Kidney epithelial cell (primary cell): ENCODE data around the gene PLCG2. TPM values are rescaled to one million over a fixed set of nuclear protein-coding genes. Genes with fewer than 3 reads are reported as not detected.
A peak's percentile ranks its signal among the peaks of the same experiment; 100 is the strongest.
"Not testable (repeated sequence)": the region's sequence is repeated elsewhere in the genome, so short reads cannot be mapped to it uniquely, and the experiment has no call there.

Experiments
- DNase-seq: peaks from one replicate; pipeline ENCODE4 v3.0.0-alpha.2; 2010; ENCODE audit warnings: low read depth
- H3K27me3 ChIP-seq: 2 replicates; pipeline ENCODE4 v1.6.0; 2011; ENCODE audit warnings: low read length; ENCODE audit not compliant: control insufficient read depth, insufficient read depth
- H3K36me3 ChIP-seq: 2 replicates; pipeline ENCODE4 v1.5.1; 2011; ENCODE audit warnings: low read length; ENCODE audit not compliant: control insufficient read depth, insufficient read depth
- H3K4me3 ChIP-seq: 2 replicates; pipeline ENCODE4 v1.5.1; 2011; ENCODE audit warnings: low read depth, mild to moderate bottlenecking, control low read depth, low read length
- CTCF ChIP-seq: IDR thresholded peaks from 2 replicates; pipeline ENCODE4 v1.5.1; 2011; ENCODE audit warnings: mild to moderate bottlenecking, moderate library complexity, low read length, control low read depth, inconsistent platforms; ENCODE audit not compliant: insufficient read depth, poor library complexity, severe bottlenecking
- total RNA-seq: library from RNA; depleted of rRNA; stranded (reverse); fragments of >200 nt; gene quantifications from 2 replicates; pipeline ENCODE4 v1.2.3, GENCODE V29; 2015

Gene PLCG2
- total RNA-seq, 1 donor from 2014 or later = 17.3 TPM

DNA sequence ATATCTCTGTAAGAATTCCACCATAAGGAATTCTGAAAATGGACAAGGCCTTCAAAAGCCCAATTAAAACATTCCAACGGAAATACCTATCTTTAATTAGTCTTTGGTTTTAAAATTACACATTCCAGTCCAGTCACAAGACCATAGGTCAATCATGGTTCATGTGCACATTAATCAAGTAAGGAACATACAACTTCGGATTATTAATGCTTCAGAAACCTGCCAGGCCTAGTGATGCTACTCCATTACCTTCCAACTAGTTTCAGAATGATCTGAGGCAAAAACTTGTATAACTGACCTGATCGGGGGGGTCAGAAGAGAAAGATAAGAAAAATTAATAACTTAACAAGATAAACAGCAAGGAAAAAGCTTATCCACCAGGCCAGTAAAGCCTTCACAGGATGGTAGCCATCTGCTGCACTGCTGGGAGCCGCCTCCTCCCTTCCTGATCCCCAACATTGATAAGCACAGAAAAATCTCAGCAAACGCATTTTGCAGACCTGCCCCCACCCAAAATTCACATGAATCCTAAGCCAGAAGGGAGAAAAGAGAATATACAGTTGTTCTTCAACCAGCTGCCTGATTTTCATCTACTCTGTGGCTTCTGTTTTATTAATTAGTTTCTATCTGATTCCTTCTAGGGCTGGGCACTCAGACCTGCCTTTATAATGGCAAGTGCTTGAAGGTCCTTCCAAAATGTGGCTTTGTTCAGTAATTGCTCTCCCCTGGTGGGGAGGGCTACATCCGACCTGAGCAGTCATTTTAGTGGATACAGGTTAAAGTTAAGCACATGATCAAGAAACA is 226.1 kb downstream of the PLCG2 start:
- Histone ChIP-seq H3K27me3 (no peaks in the 10 kb centered on the region), H3K4me3 (no peak overlapping the region), H3K36me3 (no peaks in the 10 kb centered on the region)
- no peak for TF ChIP-seq CTCF
- no peak for DNase-seq

DNA sequence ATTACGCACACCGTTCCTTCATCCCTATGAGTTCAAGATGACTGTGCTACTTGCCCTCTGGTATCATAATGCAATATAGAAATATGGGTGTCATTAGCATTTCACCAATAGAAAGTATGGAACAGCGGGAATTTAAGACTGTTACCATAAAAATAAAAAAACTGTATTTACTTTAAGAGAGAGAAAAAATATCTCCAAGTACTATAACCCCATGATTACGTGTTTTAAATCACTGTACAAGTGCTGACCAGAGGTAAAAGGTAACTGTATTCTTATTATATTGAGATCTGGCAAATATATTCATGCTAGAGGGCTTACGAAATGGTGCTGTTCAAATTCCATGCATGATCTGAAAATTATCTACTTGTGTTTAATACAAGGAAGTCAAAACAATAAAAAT is 226.9 kb downstream of the PLCG2 start:
- no peaks in the 10 kb centered on the region for H3K27me3 ChIP-seq
- no peak for TF ChIP-seq CTCF
- no peaks in the 10 kb centered on the region for H3K36me3 ChIP-seq
- DNase-seq = no peak
- H3K4me3 ChIP-seq = no peak overlapping the region

DNA sequence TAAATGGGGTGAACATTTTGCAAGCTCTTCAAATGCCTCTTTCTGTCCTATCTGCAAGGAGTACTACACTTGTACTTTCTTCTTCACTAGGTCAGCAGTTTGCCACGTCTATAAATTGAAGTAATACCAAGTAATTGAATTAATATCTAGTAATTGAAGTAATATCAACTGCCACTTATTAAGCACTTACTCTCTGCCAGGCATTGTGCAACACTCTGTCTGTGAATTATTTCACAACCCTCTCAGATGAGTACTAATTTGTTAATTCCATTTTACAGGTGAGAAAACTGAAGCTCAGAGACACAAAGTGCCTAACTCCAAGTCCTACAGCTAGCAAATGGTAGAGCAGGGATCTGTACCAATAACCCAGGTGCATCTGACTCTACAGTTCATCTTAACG is 228.1 kb downstream of the PLCG2 start:
- Histone ChIP-seq H3K4me3 (no peak overlapping the region), H3K27me3 (no peaks in the 10 kb centered on the region), H3K36me3 (no peaks in the 10 kb centered on the region)
- TF ChIP-seq CTCF = no peak
- no peak for DNase-seq

GRCh38 chr16:82008957-82009592 is 230.0 kb downstream of the PLCG2 start:
- Histone ChIP-seq H3K27me3 (no peaks in the 10 kb centered on the region), H3K36me3 (no peaks in the 10 kb centered on the region), H3K4me3 (no peak overlapping the region)
- DNase-seq = no peak
- no peak for TF ChIP-seq CTCF

DNA sequence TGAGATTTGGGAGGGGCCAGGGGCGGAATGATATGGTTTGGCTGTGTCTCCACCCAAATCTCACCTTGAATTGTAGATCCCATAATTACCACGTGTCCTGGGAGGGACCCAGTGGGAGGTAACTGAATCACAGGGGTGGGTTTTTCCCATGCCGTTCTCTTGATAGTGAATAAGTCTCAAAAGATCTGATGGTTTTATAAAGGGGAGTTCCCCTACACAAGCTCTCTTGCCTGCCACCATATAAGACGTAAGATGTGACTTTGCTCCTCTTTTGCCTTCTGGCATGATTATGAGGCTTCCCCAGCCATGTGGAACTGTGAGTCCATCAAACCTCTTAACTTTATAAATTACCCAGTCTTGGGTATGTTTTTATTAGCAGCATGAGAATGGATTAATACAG is 230.7 kb downstream of the PLCG2 start:
- not testable (repeated sequence) for H3K27me3 ChIP-seq, H3K4me3 ChIP-seq, H3K36me3 ChIP-seq, DNase-seq

- peak overlapping the region; percentile 63 for H3K4me3 ChIP-seq
- H3K27me3 ChIP-seq = no peaks in the 10 kb centered on the region
- no peak for TF ChIP-seq CTCF
- no peak for DNase-seq
- no peaks in the 10 kb centered on the region for H3K36me3 ChIP-seq
Measured at GRCh38 chr16:82010649-82011048, 231.6 kb downstream of the PLCG2 start.
